Activated naive CD4-positive, alpha-beta T cell treated with anti-CD3 and anti-CD28 coated beads for 36 hours (primary cell): Measurements from ENCODE around the gene TUT7. TPM values are rescaled to one million over a fixed set of nuclear protein-coding genes. Genes with fewer than 3 reads are reported as not detected.

Experiments used
- CTCF ChIA-PET: fragments of 350-600 bp; sonication (Branson Sonifier 250); formaldehyde crosslinking; loops from one replicate; lab custom pipeline; 2021; ENCODE audit warnings: antibody characterized with exemption; lab: Charles Lee
- DNase-seq: peaks from one replicate; pipeline ENCODE4 v3.0.0-alpha.2; 2020
- H3K27ac Mint-ChIP-seq: one replicate; pipeline ENCODE4 v1.8.0; 2021; ENCODE audit warnings: mild to moderate bottlenecking, mixed read lengths
- H3K27me3 Mint-ChIP-seq: one replicate; pipeline ENCODE4 v1.8.0; 2021; ENCODE audit warnings: low read depth, mixed read lengths
- H3K36me3 Mint-ChIP-seq: one replicate; pipeline ENCODE4 v1.8.0; 2021; ENCODE audit warnings: low read depth, mixed read lengths
- H3K4me1 Mint-ChIP-seq: one replicate; pipeline ENCODE4 v1.8.0; 2021; ENCODE audit warnings: low read depth, mixed read lengths
- H3K4me3 Mint-ChIP-seq: one replicate; pipeline ENCODE4 v1.8.0; 2021; ENCODE audit warnings: mild to moderate bottlenecking, moderate library complexity, mixed read lengths
- H3K9me3 Mint-ChIP-seq: one replicate; pipeline ENCODE4 v1.8.0; 2021; ENCODE audit warnings: mixed read lengths
- intact Hi-C: fragments of 100-400 bp; cut with micrococcal nuclease; formaldehyde crosslinking; loops from one replicate; pipeline ENCODE4 v1.15.1; 2023
- total RNA-seq, 2 experiments: library from RNA; stranded (reverse); gene quantifications; one replicate each; pipeline ENCODE4 v1.2.3, GENCODE V29; 2021

TUT7 gene
- total RNA-seq, 2 experiments from 2014 or later = 22.7 to 23.5 TPM

DNA sequence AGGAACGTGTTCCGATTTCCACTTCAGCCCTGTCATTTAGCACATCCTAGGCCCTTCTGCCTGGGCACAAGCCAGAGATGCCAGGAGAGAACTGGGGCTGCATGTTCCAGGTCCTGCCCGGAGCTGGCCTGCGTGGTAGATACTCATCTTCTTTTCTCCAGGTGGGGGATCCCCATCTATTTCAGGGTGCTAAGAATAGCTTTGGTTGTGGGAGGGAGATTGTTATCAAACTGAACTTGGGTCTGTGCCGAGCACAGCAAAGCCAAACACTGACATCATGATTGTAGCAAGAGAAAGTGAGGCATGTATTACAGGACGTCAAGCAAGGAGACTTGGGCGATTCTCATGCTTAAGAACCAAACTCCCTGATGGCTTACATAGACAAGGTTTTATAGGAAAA is 113.0 kb downstream of the TUT7 start:
- CTCF ChIA-PET = interaction anchor here (0.7 to 2.0 kb wide), 2 partner anchors 39 to 1361 kb away, joined by 3 to 9 read pairs; no protein-coding TSS in a partner anchor
- H3K4me3 Mint-ChIP-seq = no peak overlapping the region
- DNase-seq = no peak

DNA sequence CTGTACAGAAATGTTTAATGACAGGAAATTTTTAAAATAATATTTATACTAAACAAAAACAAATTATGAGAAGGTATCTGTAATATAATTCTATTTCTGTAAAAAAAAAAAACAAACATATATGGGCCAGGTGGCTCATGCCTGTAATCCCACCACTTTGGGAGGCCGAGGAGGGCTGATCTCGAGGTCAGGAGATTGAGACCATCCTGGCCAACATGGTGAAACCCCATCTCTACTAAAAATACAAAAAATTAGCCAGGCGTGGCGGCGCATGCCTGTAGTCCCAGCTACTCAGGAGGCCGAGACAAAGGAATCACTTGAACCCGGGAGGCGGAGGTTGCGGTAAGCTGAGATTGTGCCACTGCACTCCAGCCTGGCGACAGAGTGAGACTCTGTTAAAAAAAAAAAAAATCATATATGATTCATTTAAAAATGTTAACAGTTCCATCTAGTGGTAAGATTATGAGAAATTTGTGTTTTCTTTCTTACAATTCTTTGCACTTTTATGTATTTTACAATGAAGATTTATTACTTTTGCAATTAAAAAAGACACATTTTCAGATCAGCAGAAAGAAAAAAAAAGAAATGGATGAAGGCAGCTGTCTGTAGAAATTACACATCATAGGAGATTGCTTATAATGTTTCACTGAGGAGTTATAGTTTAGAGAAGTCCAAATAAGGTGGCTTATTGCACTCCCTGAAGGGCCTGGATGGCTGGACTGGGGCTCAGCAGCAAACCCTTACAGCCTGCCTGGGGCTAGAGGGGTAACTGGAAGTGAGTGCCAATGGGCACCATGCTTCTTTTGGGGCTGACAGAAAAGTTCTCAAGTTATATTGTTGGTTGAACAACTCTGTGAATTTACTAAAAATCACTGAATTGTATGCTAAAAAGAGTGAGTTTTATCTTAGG is 115.1 kb downstream of the TUT7 start:
- Mint-ChIP-seq H3K36me3 (no peaks in the 10 kb centered on the region), H3K9me3 (no peaks in the 10 kb centered on the region), H3K4me3 (no peak overlapping the region), H3K4me1 (no peaks in the 10 kb centered on the region), H3K27ac (no peak overlapping the region), H3K27me3 (peaks cover 2% of the 10 kb centered on the region)
- intact Hi-C loops = no loop called here
- CTCF ChIA-PET = interaction anchor here (0.7 to 2.0 kb wide), 4 partner anchors 16 to 768 kb away, joined by 4 to 9 read pairs (median 4); no protein-coding TSS in a partner anchor
- DNase-seq = no peak

More for the DNA sequence above, 113.0 kb downstream of the TUT7 start:
- H3K36me3 Mint-ChIP-seq = no peaks in the 10 kb centered on the region
- intact Hi-C loops = no loop called here
- no peaks in the 10 kb centered on the region for H3K4me1 Mint-ChIP-seq
- H3K27me3 Mint-ChIP-seq = no peaks in the 10 kb centered on the region
- no peak overlapping the region for H3K27ac Mint-ChIP-seq
- H3K9me3 Mint-ChIP-seq = no peaks in the 10 kb centered on the region

Other genes starting within 250 kb of the TUT7 start
- gene C9orf153, start 94.8 kb downstream of the TUT7 start, total RNA-seq = under 1 TPM; 0.31 to 0.40 TPM
- 10 to 100 TPM; 18.4 to 18.7 TPM for gene ISCA1, start 71.9 kb downstream of the TUT7 start, total RNA-seq